OCI-LY1 (cell line): ENCODE measurements around the gene RASD1.

ENCODE experiments used
- H2AFZ ChIP-seq: fragments of 200-600 bp; sonication (generic), shearing (Covaris generic); 2 replicates; pipeline ENCODE4 v1.6.0; 2014; ENCODE audit warnings: antibody characterized with exemption, mild to moderate bottlenecking, low read length
- H3F3A ChIP-seq: fragments of 200-600 bp; sonication (generic), shearing (Covaris generic); 2 replicates; pipeline ENCODE4 v1.6.0; 2014; ENCODE audit warnings: mild to moderate bottlenecking, antibody characterized with exemption, low read length, moderate library complexity; ENCODE audit not compliant: insufficient read depth
- H3K27ac ChIP-seq: fragments of 200-600 bp; sonication (generic); 2 replicates; pipeline ENCODE4 v1.5.1; 2014; ENCODE audit warnings: low read length, mixed run types, mild to moderate bottlenecking, low read depth; ENCODE audit not compliant: poor library complexity, severe bottlenecking
- H3K27me3 ChIP-seq: fragments of 200-600 bp; sonication (generic); 2 replicates; pipeline ENCODE4 v1.6.0; 2014; ENCODE audit warnings: antibody characterized with exemption, mild to moderate bottlenecking, low read length, moderate library complexity; ENCODE audit not compliant: insufficient read depth
- H3K36me3 ChIP-seq: fragments of 200-600 bp; sonication (generic); 2 replicates; pipeline ENCODE4 v1.6.1; 2014; ENCODE audit warnings: mild to moderate bottlenecking, antibody characterized with exemption, low read length, moderate library complexity, mixed read lengths; ENCODE audit not compliant: insufficient read depth
- H3K4me1 ChIP-seq: fragments of 200-600 bp; sonication (generic); 2 replicates; pipeline ENCODE4 v1.5.1; 2014; ENCODE audit warnings: mild to moderate bottlenecking, low read length, moderate library complexity; ENCODE audit not compliant: insufficient read depth, severe bottlenecking
- H3K4me2 ChIP-seq: fragments of 200-600 bp; sonication (generic), shearing (Covaris generic); 2 replicates; pipeline ENCODE4 v1.6.1; 2014; ENCODE audit warnings: low read length
- H3K4me3 ChIP-seq: fragments of 200-600 bp; sonication (generic); 2 replicates; pipeline ENCODE4 v1.5.1; 2014; ENCODE audit warnings: low read length, low read depth, mild to moderate bottlenecking, mixed read lengths; ENCODE audit not compliant: poor library complexity, severe bottlenecking
- H3K79me2 ChIP-seq: fragments of 200-600 bp; shearing (Covaris generic); 2 replicates; pipeline ENCODE4 v1.6.1; 2016; ENCODE audit warnings: mixed run types, low read length, mixed read lengths; ENCODE audit not compliant: insufficient read depth
- H3K9ac ChIP-seq: fragments of 200-600 bp; sonication (generic), shearing (Covaris generic); 2 replicates; pipeline ENCODE4 v1.6.1; 2014; ENCODE audit warnings: mild to moderate bottlenecking, low read length, mixed read lengths
- H3K9me2 ChIP-seq: fragments of 200-600 bp; sonication (generic), shearing (Covaris generic); 2 replicates; pipeline ENCODE4 v1.6.1; 2014; ENCODE audit warnings: low read depth, mild to moderate bottlenecking, low read length, mixed read lengths
- H3K9me3 ChIP-seq: fragments of 200-600 bp; shearing (Covaris generic); 2 replicates; pipeline ENCODE4 v1.6.1; 2014; ENCODE audit warnings: low read length, mixed read lengths
- H4K20me1 ChIP-seq: fragments of 200-600 bp; sonication (generic), shearing (Covaris generic); 2 replicates; pipeline ENCODE4 v1.6.0; 2016; ENCODE audit warnings: mild to moderate bottlenecking, low read length; ENCODE audit not compliant: insufficient read depth
- EZH2 ChIP-seq: fragments of 200-600 bp; sonication (generic), shearing (Covaris generic); IDR thresholded peaks from 2 replicates; pipeline ENCODE4 v1.8.0; 2017; ENCODE audit warnings: borderline replicate concordance, mixed run types, mild to moderate bottlenecking, antibody characterized with exemption, low read length, moderate library complexity, mixed read lengths
- TF ChIP-seq, protein P1 (sequence below): fragments of 200-600 bp; sonication (generic), shearing (Covaris generic); IDR thresholded peaks from 2 replicates; pipeline ENCODE4 v1.5.1; 2017; ENCODE audit warnings: mild to moderate bottlenecking, antibody characterized with exemption, low read length, moderate library complexity, mixed read lengths

Gene RASD1

GRCh38 chr17:17496189-17497064 lies at the start of gene RASD1:
RASD1 (minus strand) TSS chr17:17496395; CDS start chr17:17496181, 214 bp downstream.
- no peak within 1 kb of the TSS for H3K27ac ChIP-seq

GRCh38 chr17:17545984-17546383 lies 49.8 kb upstream of the RASD1 start:
- Histone ChIP-seq H3K36me3 (no peaks in the 10 kb centered on the region), H2AFZ (no peak overlapping the region), H3K79me2 (no peaks in the 10 kb centered on the region), H3F3A (no peaks in the 10 kb centered on the region), H3K4me3 (no peak overlapping the region), H3K4me1 (no peaks in the 10 kb centered on the region), H3K9me2 (no peaks in the 10 kb centered on the region), H3K9me3 (no peaks in the 10 kb centered on the region), H3K27ac (no peak overlapping the region), H3K27me3 (no peaks in the 10 kb centered on the region), H3K9ac (no peak overlapping the region), H4K20me1 (no peaks in the 10 kb centered on the region), H3K4me2 (no peak overlapping the region)
- no peak for TF ChIP-seq EZH2
- TF ChIP-seq, protein P1, sequence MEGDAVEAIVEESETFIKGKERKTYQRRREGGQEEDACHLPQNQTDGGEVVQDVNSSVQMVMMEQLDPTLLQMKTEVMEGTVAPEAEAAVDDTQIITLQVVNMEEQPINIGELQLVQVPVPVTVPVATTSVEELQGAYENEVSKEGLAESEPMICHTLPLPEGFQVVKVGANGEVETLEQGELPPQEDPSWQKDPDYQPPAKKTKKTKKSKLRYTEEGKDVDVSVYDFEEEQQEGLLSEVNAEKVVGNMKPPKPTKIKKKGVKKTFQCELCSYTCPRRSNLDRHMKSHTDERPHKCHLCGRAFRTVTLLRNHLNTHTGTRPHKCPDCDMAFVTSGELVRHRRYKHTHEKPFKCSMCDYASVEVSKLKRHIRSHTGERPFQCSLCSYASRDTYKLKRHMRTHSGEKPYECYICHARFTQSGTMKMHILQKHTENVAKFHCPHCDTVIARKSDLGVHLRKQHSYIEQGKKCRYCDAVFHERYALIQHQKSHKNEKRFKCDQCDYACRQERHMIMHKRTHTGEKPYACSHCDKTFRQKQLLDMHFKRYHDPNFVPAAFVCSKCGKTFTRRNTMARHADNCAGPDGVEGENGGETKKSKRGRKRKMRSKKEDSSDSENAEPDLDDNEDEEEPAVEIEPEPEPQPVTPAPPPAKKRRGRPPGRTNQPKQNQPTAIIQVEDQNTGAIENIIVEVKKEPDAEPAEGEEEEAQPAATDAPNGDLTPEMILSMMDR = no peak

More at GRCh38 chr17:17496189-17497064, at the start of gene RASD1:
- Histone ChIP-seq H4K20me1 (no peaks in the 10 kb centered on the region), H3K4me2 (peak within 1 kb of the TSS; percentile 64), H3K36me3 (peaks cover 17% of the 10 kb centered on the region), H3K9me3 (no peaks in the 10 kb centered on the region), H3K4me3 (peak within 1 kb of the TSS; percentile 52), H3K9me2 (no peaks in the 10 kb centered on the region), H3K79me2 (no peaks in the 10 kb centered on the region), H2AFZ (no peak within 1 kb of the TSS), H3K27me3 (no peaks in the 10 kb centered on the region), H3K9ac (no peak within 1 kb of the TSS; the same call in 1 of the 2 replicates), H3F3A (no peaks in the 10 kb centered on the region), H3K4me1 (peaks cover 3% of the 10 kb centered on the region)
- TF ChIP-seq EZH2 = no peak
- TF ChIP-seq, protein P1 = peak; percentile 74; the same call in 1 of the 2 replicates

DNA sequence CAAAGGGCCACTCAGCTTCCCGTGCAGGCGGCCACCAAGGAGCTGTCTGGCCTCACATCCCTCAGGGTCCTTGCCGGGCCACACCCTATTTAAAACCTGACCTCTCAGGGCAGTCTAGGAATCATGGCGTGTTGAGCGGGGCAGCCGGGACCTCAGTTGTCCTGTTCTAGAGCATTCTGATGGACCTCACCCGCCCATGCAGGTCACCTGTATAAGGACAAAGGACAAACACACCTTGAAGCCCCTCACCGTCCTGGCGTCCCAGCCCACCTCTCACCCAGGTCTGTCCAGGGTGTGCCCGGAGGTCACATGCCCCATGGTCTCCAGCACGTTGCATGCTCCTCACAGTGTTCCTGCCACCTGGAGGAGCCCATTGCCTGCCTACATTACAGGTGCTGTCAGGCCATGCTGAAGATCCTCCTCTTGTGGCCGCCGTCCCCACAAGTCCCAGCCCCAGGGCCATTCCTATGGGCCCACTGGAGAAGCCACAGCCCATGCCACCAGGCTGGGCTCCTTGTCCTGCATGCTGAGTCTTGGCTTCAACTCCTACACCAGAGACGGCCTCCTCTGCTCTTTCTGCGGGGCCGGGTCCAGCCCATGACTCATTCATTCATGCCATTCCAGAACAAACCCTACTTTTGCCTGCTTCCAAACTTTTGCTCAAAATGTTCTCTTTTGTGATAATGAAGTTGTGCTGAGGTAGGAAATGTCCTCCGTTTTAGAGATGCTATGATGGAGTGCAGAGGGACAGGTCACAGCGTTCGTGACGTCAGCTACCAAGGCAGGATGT lies 49.0 kb upstream of the RASD1 start:
- H2AFZ ChIP-seq = no peak overlapping the region
- H3K27ac ChIP-seq = no peak overlapping the region
- no peaks in the 10 kb centered on the region for H3K9me3 ChIP-seq
- H3K4me2 ChIP-seq = no peak overlapping the region
- H3K9me2 ChIP-seq = no peaks in the 10 kb centered on the region
- no peaks in the 10 kb centered on the region for H3F3A ChIP-seq
- no peaks in the 10 kb centered on the region for H3K79me2 ChIP-seq
- H3K4me1 ChIP-seq = no peaks in the 10 kb centered on the region
- no peaks in the 10 kb centered on the region for H3K27me3 ChIP-seq
- H3K4me3 ChIP-seq = no peak overlapping the region
- H3K36me3 ChIP-seq = no peaks in the 10 kb centered on the region
- no peak for TF ChIP-seq EZH2
- TF ChIP-seq, protein P1 = no peak
- no peak overlapping the region for H3K9ac ChIP-seq
- no peaks in the 10 kb centered on the region for H4K20me1 ChIP-seq
